ENCODE results near the gene AK8. TPM values are rescaled to one million over a fixed set of nuclear protein-coding genes. Genes with fewer than 3 reads are reported as not detected.
A peak's percentile ranks its signal among the peaks of the same experiment; 100 is the strongest.

AK8 gene
- total and polyA plus RNA-seq, 2 of the 4 experiments (the other 2 are of a cell fraction), result under 0.01 to 0.09 TPM

DNA sequence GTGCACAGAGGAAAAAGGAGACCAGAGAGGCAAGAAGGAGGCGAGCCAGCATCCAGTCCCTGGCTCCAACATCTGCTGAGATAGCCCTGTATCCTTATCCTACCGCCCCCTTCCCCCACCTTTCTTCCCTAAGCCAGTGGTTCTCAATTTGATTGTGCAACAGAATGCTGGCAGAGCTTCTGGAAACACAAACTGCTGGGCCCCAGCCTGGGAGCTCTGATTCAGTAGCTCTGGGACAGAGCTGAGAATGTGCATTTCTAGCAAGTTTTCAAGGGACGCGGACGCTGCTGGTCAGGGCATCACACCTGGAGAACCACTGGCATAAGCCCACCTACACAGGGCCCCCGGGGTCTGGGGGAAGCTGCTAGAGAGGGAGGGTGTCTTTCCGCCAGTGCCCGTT lies 21.1 kb downstream of the AK8 start:
- no peak overlapping the region for H4K5ac ChIP-seq (ENCODE audit: low read depth, low read length)
- H2BK15ac ChIP-seq (ENCODE audit: low read depth, low read length), result no peak overlapping the region
- H2BK20ac ChIP-seq (ENCODE audit: low read depth, low read length), result no peak overlapping the region
- H4K20me1 ChIP-seq (ENCODE audit: insufficient read depth, low read length), result no peaks in the 10 kb centered on the region
- intact Hi-C loops (cut with micrococcal nuclease), result no loop called here
- no peak overlapping the region for H3K4ac ChIP-seq (ENCODE audit: low read depth, low read length)
- H2BK120ac ChIP-seq (ENCODE audit: low read depth, low read length), result no peak overlapping the region
- no peak overlapping the region for H2AK9ac ChIP-seq (replicated peaks; ENCODE audit: low read depth, low read length, poor library complexity)
- H3K14ac ChIP-seq (replicated peaks; ENCODE audit: low read depth, low read length), result no peak overlapping the region
- no peak overlapping the region for H3K18ac ChIP-seq (ENCODE audit: low read depth, low read length)
- H3K36me3 ChIP-seq (ENCODE audit: control insufficient read depth, insufficient read depth, low read length), result no peaks in the 10 kb centered on the region
- WGBS, 2 experiments (ENCODE audit: extremely low coverage in 2 of 2, insufficient read length in 1 of 2), result no CpG with 5 or more reads among the region's 8 CpGs
- H3K27me3 ChIP-seq (ENCODE audit: control insufficient read depth, insufficient read depth, low read length), result peaks cover 33% of the 10 kb centered on the region
- no peak overlapping the region; the same call in 1 of the 2 replicates for H3K4me2 ChIP-seq (ENCODE audit: low read depth, low read length)
- H4K8ac ChIP-seq (ENCODE audit: low read depth in 2 of 2, low read length in 2 of 2), result no peak overlapping the region
- H2AFZ ChIP-seq (replicated peaks; ENCODE audit: low read length, poor library complexity), result peak overlapping the region; percentile 69
- in situ Hi-C loops (cut with MboI; ENCODE audit: low sequenced_read_pairs), result no loop called here
- H2BK5ac ChIP-seq (ENCODE audit: low read depth, low read length, poor library complexity, severe bottlenecking), result no peak overlapping the region
- H2AK5ac ChIP-seq (ENCODE audit: low read depth, low read length), result no peak overlapping the region
- peak; percentile 72 for DNase-seq
- H3K9me3 ChIP-seq (ENCODE audit: control insufficient read depth, insufficient read depth, low read length), result no peaks in the 10 kb centered on the region
- peaks cover 8% of the 10 kb centered on the region; the same call in 1 of the 2 replicates for H3K4me1 ChIP-seq (ENCODE audit: control insufficient read depth, insufficient read depth, low read length)
- H3K9me1 ChIP-seq (ENCODE audit: insufficient read depth, low read length), result no peaks in the 10 kb centered on the region
- dilution Hi-C loops (cut with HindIII; ENCODE audit: low sequenced_read_pairs, unreplicated experiment), result no loop called here
- ChIA-PET CTCF (interaction anchor here (0.6 kb wide), 1 partner anchor 445 kb away, joined by 3 read pairs; no protein-coding TSS in a partner anchor), POLR2A (ENCODE audit: unreplicated experiment) (no interaction called here)
- no TSS peak for BruUV-seq (replicated peaks)
- no peak overlapping the region for H3K4me3 ChIP-seq (ENCODE audit: insufficient read depth, low read depth, low read length)
- no peak overlapping the region for H3K23ac ChIP-seq (ENCODE audit: low read depth, low read length)
- peak; percentile 87 for ATAC-seq (ENCODE audit: low read depth)
- H3K9ac ChIP-seq (ENCODE audit: low read depth, low read length), result no peak overlapping the region
- TF ChIP-seq RFX5 (IDR thresholded peaks at IDR 0.05; ENCODE audit: low read depth, low read length) (no peak), CHD1 (IDR thresholded peaks at IDR 0.05; ENCODE audit: low read depth, low read length) (no peak), FOS (IDR thresholded peaks at IDR 0.05; ENCODE audit: low read depth, low read length) (no peak), CEBPB (IDR thresholded peaks at IDR 0.05; ENCODE audit: low read depth, low read length) (peak; percentile 92), BHLHE40 (IDR thresholded peaks at IDR 0.05; ENCODE audit: low read depth, low read length) (no peak)
- TF ChIP-seq, protein P1, sequence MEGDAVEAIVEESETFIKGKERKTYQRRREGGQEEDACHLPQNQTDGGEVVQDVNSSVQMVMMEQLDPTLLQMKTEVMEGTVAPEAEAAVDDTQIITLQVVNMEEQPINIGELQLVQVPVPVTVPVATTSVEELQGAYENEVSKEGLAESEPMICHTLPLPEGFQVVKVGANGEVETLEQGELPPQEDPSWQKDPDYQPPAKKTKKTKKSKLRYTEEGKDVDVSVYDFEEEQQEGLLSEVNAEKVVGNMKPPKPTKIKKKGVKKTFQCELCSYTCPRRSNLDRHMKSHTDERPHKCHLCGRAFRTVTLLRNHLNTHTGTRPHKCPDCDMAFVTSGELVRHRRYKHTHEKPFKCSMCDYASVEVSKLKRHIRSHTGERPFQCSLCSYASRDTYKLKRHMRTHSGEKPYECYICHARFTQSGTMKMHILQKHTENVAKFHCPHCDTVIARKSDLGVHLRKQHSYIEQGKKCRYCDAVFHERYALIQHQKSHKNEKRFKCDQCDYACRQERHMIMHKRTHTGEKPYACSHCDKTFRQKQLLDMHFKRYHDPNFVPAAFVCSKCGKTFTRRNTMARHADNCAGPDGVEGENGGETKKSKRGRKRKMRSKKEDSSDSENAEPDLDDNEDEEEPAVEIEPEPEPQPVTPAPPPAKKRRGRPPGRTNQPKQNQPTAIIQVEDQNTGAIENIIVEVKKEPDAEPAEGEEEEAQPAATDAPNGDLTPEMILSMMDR (conservative IDR thresholded peaks at IDR 0.05; ENCODE audit: low read depth, low read length), result no peak
- no peak overlapping the region for H4K91ac ChIP-seq (ENCODE audit: insufficient read depth, low read depth, low read length)
- H3K56ac ChIP-seq (ENCODE audit: extremely low read depth, insufficient read depth, low read length), result no peak overlapping the region
- no peaks in the 10 kb centered on the region for H3K79me1 ChIP-seq (ENCODE audit: low read depth in 1 of 2, low read length in 2 of 2)
- H3K27ac ChIP-seq (ENCODE audit: insufficient read depth, low read length), result no peak overlapping the region

All from IMR-90 (cell line).